Renal pelvis (tissue), 3 donors: Measurements from ENCODE around the gene PPP1R1C. TPM values are rescaled to one million over a fixed set of nuclear protein-coding genes. Genes with fewer than 3 reads are reported as not detected.

ENCODE experiments used
- polyA plus RNA-seq, 3 donors: library from polyadenylated mRNA; unstranded; fragments of 120-200 nt; gene quantifications; one replicate each; pipeline ENCODE4 v1.2.1, GENCODE V29; 2013; ENCODE audit not compliant: insufficient read length in 3 of 3

PPP1R1C gene
- polyA plus RNA-seq, 3 donors: 2.1 to 3.5 (median 2.6) TPM

Other genes with a start within 250 kb of the PPP1R1C start
- 100 to 1,000 TPM; 146 to 174 (median 171) TPM for gene ITPRID2, start 94.1 kb upstream of the PPP1R1C start, polyA plus RNA-seq